Mucosa of descending colon (tissue), 3 donors: ENCODE measurements around the gene ADGRF3. TPM values are rescaled to one million over a fixed set of nuclear protein-coding genes. Genes with fewer than 3 reads are reported as not detected.
"Not testable (repeated sequence)": the region's sequence is repeated elsewhere in the genome, so short reads cannot be mapped to it uniquely, and the experiment has no call there.

Source experiments
- ATAC-seq: fragments of 200-7000 bp; cut with Tn5 transposase; one replicate; pipeline ENCODE4 v1.9.1; 2020; ENCODE audit warnings: mild to moderate bottlenecking, moderate library complexity
- DNase-seq, 3 donors: peaks; one replicate each; pipeline ENCODE4 v3.0.0-alpha.2; 2020
- H3K36me3 ChIP-seq: fragments of 200-600 bp; one replicate; pipeline ENCODE4 v1.8.0; 2021; ENCODE audit warnings: low read depth, mild to moderate bottlenecking
- H3K4me1 ChIP-seq: fragments of 200-600 bp; one replicate; pipeline ENCODE4 v1.8.0; 2021; ENCODE audit warnings: low read depth, mild to moderate bottlenecking
- H3K4me3 ChIP-seq: fragments of 200-600 bp; one replicate; pipeline ENCODE4 v1.8.0; 2021; ENCODE audit warnings: mild to moderate bottlenecking
- H3K9me3 ChIP-seq: fragments of 200-600 bp; one replicate; pipeline ENCODE4 v1.8.0; 2021; ENCODE audit warnings: mild to moderate bottlenecking
- CTCF ChIP-seq: fragments of 200-600 bp; IDR thresholded peaks from one replicate; pipeline ENCODE4 v1.8.0; 2022; ENCODE audit warnings: antibody characterized with exemption, mild to moderate bottlenecking
- intact Hi-C, 2 donors: fragments of 100-400 bp; cut with DNase I in 1 of 2; cut with micrococcal nuclease in 1 of 2; formaldehyde crosslinking; loops; one replicate each; pipeline versions ENCODE4 v1.11.0 to v1.11.1; 2022; cut with DNase I, micrococcal nuclease
- total RNA-seq, 3 donors: library from RNA; stranded (reverse); fragmentation: NEBNext Ultra II Directional in 2 of 3; extraction: Animal tissue kit (Norgen Biotek cat#: 25700) in 2 of 3; gene quantifications; one replicate each; pipeline versions ENCODE4 v1.2.1 to v1.2.4, GENCODE V29; 2021 to 2023
- donor health status: DM: no; HTN: no; CAD: no; lungs with moderate emphysema.
- donor health status: DM: no; HTN: no; CAD: no.
- donor health status: DM: no; HTN: yes; CAD: no.

The ADGRF3 gene
- total RNA-seq, 3 donors from 2014 or later = 0.13 to 0.77 (median 0.32) TPM

GRCh38 chr2:26355038-26355995, 8.7 kb upstream of the ADGRF3 start:
- intact Hi-C loops = no loop called here
- Histone ChIP-seq H3K9me3 (no peaks in the 10 kb centered on the region), H3K36me3 (no peaks in the 10 kb centered on the region), H3K4me1 (no peaks in the 10 kb centered on the region), H3K4me3 (no peak overlapping the region)
- no peak for TF ChIP-seq CTCF
- DNase-seq (no peak), ATAC-seq (peak; percentile 16)

GRCh38 chr2:26354469-26354868, 7.9 kb upstream of the ADGRF3 start:
- DNase-seq, intact Hi-C loops, ATAC-seq, H3K36me3 ChIP-seq, H3K4me1 ChIP-seq, H3K4me3 ChIP-seq, H3K9me3 ChIP-seq: not testable (repeated sequence)

- ATAC-seq = peak; percentile 69
- no peak for TF ChIP-seq CTCF
These were observed 6.3 kb upstream of the ADGRF3 start for GRCh38 chr2:26352892-26353291.

GRCh38 chr2:26351375-26352090, 4.9 kb upstream of the ADGRF3 start:
- intact Hi-C loops = no loop called here
- H3K4me1 ChIP-seq = peaks cover 16% of the 10 kb centered on the region
- H3K9me3 ChIP-seq = no peaks in the 10 kb centered on the region
- TF ChIP-seq CTCF = no peak
- no peak overlapping the region for H3K4me3 ChIP-seq
- DNase-seq (no peak), ATAC-seq (no peak)
- no peaks in the 10 kb centered on the region for H3K36me3 ChIP-seq

More at GRCh38 chr2:26352892-26353291, 6.3 kb upstream of the ADGRF3 start:
- intact Hi-C loops = no loop called here
- Histone ChIP-seq H3K4me3 (no peak overlapping the region), H3K4me1 (peaks cover 6% of the 10 kb centered on the region), H3K9me3 (no peaks in the 10 kb centered on the region), H3K36me3 (no peaks in the 10 kb centered on the region)
- DNase-seq = no peak

GRCh38 chr2:26349690-26350089, 3.1 kb upstream of the ADGRF3 start:
- ATAC-seq = no peak
- intact Hi-C loops = no loop called here
- no peaks in the 10 kb centered on the region for H3K9me3 ChIP-seq
- no peak overlapping the region for H3K4me3 ChIP-seq
- no peak for TF ChIP-seq CTCF
- no peaks in the 10 kb centered on the region for H3K36me3 ChIP-seq
- peaks cover 19% of the 10 kb centered on the region for H3K4me1 ChIP-seq
- no peak for DNase-seq

GRCh38 chr2:26347286-26347865, 787 bp upstream of the ADGRF3 start:
- no peak for TF ChIP-seq CTCF
- ATAC-seq (no peak), DNase-seq (no peak)
- H3K4me3 ChIP-seq = no peak overlapping the region
- intact Hi-C loops = no loop called here
- H3K4me1 ChIP-seq = peaks cover 28% of the 10 kb centered on the region
- no peaks in the 10 kb centered on the region for H3K9me3 ChIP-seq
- H3K36me3 ChIP-seq = no peaks in the 10 kb centered on the region
